ENCODE data around the gene SPP2.

The SPP2 gene

DNA sequence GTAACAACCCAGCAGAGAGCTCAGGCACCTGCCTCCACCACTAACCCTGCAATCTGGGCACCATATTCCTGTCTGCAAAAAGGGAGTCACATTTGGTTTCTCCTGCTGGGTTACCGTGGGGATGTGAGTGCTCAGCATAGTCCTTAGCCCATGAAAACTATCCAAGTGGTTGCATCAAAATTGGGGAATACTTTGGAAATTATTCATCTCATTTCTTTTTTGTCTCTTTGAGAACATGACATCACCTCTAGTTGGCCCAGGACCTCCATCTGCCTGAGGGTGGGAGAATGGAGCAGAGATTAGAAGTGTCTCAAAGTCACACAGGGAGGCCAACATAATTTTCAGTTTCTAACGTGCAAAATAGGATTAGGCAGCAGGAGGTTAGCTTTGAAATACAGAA is 19.3 kb upstream of the SPP2 start:
- H3K36me3 ChIP-seq (replicated peaks) = no peaks in the 10 kb centered on the region
- in situ Hi-C loops (cut with HindIII; ENCODE audit: low pct_ligation_motif_present, low sequenced_read_pairs) = no loop called here
- no peak overlapping the region for H3K27ac ChIP-seq
- no peaks in the 10 kb centered on the region for H3K27me3 ChIP-seq (replicated peaks)
- TF ChIP-seq, protein P1, sequence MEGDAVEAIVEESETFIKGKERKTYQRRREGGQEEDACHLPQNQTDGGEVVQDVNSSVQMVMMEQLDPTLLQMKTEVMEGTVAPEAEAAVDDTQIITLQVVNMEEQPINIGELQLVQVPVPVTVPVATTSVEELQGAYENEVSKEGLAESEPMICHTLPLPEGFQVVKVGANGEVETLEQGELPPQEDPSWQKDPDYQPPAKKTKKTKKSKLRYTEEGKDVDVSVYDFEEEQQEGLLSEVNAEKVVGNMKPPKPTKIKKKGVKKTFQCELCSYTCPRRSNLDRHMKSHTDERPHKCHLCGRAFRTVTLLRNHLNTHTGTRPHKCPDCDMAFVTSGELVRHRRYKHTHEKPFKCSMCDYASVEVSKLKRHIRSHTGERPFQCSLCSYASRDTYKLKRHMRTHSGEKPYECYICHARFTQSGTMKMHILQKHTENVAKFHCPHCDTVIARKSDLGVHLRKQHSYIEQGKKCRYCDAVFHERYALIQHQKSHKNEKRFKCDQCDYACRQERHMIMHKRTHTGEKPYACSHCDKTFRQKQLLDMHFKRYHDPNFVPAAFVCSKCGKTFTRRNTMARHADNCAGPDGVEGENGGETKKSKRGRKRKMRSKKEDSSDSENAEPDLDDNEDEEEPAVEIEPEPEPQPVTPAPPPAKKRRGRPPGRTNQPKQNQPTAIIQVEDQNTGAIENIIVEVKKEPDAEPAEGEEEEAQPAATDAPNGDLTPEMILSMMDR (IDR thresholded peaks at IDR 0.05; ENCODE audit: low read depth, low read length, missing control alignments) = no peak
- DNase-seq = no peak
- no peak overlapping the region for H3K4me3 ChIP-seq (ENCODE audit: low read depth, low read length)

DNA sequence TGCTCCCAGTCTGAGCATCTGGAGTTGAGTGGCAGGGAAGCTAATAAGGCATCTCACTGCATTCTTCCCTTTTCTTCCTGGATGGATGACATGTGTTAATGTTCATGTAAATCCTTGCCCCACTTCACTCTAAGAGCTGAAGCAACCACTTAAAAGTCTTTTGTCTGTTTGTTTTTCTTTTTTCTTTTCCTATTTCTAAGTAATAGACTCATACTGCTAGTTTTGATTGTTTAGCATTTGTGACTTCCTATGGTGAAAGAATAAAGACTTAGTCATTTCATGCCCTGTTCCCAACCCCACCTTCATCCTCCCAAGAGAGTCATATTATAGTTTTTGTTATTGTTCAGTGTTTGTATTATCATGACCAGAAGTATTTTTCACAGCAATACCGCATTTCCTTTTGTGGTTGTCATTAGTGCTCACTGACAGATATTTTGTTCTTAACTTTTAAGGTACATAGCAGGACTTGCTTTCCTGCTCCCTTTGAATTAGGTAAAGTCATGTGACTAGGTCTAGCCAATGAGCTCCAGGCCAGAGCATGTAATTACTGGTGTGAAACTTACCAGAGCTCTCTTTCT is 18.1 kb upstream of the SPP2 start:
- peak; percentile 32 for DNase-seq
- H3K36me3 ChIP-seq (replicated peaks) = no peaks in the 10 kb centered on the region
- H3K27ac ChIP-seq = no peak overlapping the region
- H3K27me3 ChIP-seq (replicated peaks) = no peaks in the 10 kb centered on the region
- H3K4me3 ChIP-seq (ENCODE audit: low read depth, low read length) = no peak overlapping the region
- in situ Hi-C loops (cut with HindIII; ENCODE audit: low pct_ligation_motif_present, low sequenced_read_pairs) = no loop called here
- TF ChIP-seq, protein P1 (IDR thresholded peaks at IDR 0.05; ENCODE audit: low read depth, low read length, missing control alignments) = no peak

DNA sequence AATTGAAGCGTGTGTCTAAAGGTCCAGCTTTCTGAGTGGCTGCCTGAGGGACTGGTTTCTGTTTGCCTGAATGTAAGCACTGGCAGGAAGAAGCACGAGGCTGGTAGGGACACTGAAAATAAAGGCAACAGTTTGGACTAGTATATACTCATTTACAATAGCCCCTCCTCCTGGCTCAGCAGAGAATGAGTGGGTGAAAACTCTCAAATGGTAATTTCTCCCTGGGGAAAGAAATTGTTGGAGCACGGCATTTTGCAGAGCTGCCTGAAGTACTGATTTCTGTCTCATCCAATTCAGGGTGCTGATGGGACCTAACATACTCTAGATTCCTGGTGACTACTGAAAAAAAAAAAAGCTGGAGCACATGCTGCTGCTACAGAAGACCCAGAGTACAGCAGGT is 17.3 kb upstream of the SPP2 start:
- DNase-seq = no peak
- H3K27ac ChIP-seq = no peak overlapping the region

DNA sequence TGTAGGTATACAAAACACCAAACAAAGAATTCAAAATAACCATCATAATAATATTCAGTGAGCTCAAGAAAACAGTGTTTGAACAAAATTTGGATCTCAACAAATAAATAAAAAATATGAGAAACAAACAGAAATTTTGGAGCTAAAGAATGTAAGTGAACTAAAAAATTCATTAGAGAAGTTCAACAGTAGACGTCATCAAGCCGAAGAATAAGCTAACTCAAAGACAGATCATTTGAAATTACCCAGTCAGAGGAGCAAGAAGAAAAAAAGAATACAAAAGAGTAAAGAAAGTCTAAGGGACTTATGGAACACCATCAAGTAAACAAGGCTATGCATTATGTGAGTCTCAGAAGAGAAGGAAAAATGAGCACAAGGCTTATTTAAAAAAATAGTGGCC is 16.6 kb upstream of the SPP2 start:
- no peak for DNase-seq
- TF ChIP-seq, protein P1 (IDR thresholded peaks at IDR 0.05; ENCODE audit: low read depth, low read length, missing control alignments) = no peak
- no peak overlapping the region for H3K4me3 ChIP-seq (ENCODE audit: low read depth, low read length)
- in situ Hi-C loops (cut with HindIII; ENCODE audit: low pct_ligation_motif_present, low sequenced_read_pairs) = no loop called here
- no peak overlapping the region for H3K27ac ChIP-seq
- H3K27me3 ChIP-seq (replicated peaks) = no peaks in the 10 kb centered on the region
- no peaks in the 10 kb centered on the region for H3K36me3 ChIP-seq (replicated peaks)

More for the DNA sequence above, 17.3 kb upstream of the SPP2 start:
- Histone ChIP-seq H3K27me3 (replicated peaks) (no peaks in the 10 kb centered on the region), H3K36me3 (replicated peaks) (no peaks in the 10 kb centered on the region), H3K4me3 (ENCODE audit: low read depth, low read length) (no peak overlapping the region)
- in situ Hi-C loops (cut with HindIII; ENCODE audit: low pct_ligation_motif_present, low sequenced_read_pairs) = no loop called here
- TF ChIP-seq, protein P1 (IDR thresholded peaks at IDR 0.05; ENCODE audit: low read depth, low read length, missing control alignments) = peak; percentile 8

DNA sequence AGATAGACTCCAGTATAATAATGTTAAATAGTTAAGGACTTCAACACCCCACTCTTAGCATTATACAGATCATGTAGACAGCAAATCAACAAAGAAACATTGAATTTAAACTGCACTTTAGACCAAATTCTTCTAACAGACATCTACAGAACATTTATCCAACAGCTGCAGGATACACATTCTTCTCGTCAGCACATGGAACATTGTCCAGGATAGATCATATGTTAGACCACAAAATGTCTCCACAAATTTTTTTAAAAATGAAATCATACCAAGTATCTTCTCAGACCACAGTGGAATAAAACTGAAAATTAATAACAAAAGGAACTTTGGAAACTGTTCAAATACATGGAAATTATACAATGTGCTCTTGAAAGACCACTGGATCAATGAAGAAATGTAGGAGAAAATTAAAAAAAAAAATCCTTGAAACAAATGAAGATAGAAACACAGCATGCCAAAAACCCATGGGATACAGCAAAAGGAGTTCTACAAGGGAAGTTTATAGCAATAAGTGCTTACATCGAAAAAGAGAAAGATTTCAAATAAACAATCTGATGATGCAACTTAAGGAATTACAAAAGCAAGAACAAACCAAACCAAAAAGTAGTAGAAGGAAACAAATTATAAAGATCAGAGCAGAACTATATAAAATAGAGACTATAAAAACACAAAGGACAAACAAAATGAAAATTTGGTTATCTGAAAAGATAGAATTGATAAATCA is 12.3 kb upstream of the SPP2 start:
- no peak overlapping the region for H3K4me3 ChIP-seq (ENCODE audit: low read depth, low read length)
- H3K36me3 ChIP-seq (replicated peaks) = no peaks in the 10 kb centered on the region
- no peak for DNase-seq
- TF ChIP-seq, protein P1 (IDR thresholded peaks at IDR 0.05; ENCODE audit: low read depth, low read length, missing control alignments) = no peak
- in situ Hi-C loops (cut with HindIII; ENCODE audit: low pct_ligation_motif_present, low sequenced_read_pairs) = no loop called here
- no peaks in the 10 kb centered on the region for H3K27me3 ChIP-seq (replicated peaks)
- H3K27ac ChIP-seq = no peak overlapping the region
